PFSK-1 (cell line): ENCODE data around the gene TYROBP.

Experiments
- FOXP2 ChIP-seq: optimal IDR thresholded peaks from 2 replicates; pipeline ENCODE3; 2011; ENCODE audit warnings: borderline replicate concordance, control low read depth, inconsistent platforms; ENCODE audit not compliant: insufficient read depth; ENCODE audit errors: extremely low read length, extremely low read depth
- POLR2AphosphoS5 ChIP-seq: IDR thresholded peaks from 2 replicates; pipeline ENCODE4 v1.6.1; 2012; ENCODE audit warnings: low read depth, mild to moderate bottlenecking, control low read depth, low read length, moderate library complexity
- SIN3A ChIP-seq: IDR thresholded peaks from 2 replicates; pipeline ENCODE4 v1.6.1; 2012; ENCODE audit warnings: mild to moderate bottlenecking, low read length, moderate library complexity, borderline replicate concordance; ENCODE audit not compliant: insufficient read depth
- TAF1 ChIP-seq: IDR thresholded peaks from 2 replicates; pipeline ENCODE4 v1.6.1; 2012; ENCODE audit warnings: low read length, control low read depth, borderline replicate concordance; ENCODE audit not compliant: insufficient read depth
- TF ChIP-seq, protein P1 (sequence below), 2 experiments: IDR thresholded peaks; 2 replicates each; pipeline versions ENCODE4 v1.6.1 to v1.8.0; 2011 to 2012; ENCODE audit warnings: low read depth in 2 of 2, low read length in 2 of 2, control low read depth in 1 of 2, inconsistent platforms in 1 of 2, mild to moderate bottlenecking in 1 of 2, moderate library complexity in 1 of 2; ENCODE audit not compliant: insufficient read depth in 1 of 2

The TYROBP gene

DNA sequence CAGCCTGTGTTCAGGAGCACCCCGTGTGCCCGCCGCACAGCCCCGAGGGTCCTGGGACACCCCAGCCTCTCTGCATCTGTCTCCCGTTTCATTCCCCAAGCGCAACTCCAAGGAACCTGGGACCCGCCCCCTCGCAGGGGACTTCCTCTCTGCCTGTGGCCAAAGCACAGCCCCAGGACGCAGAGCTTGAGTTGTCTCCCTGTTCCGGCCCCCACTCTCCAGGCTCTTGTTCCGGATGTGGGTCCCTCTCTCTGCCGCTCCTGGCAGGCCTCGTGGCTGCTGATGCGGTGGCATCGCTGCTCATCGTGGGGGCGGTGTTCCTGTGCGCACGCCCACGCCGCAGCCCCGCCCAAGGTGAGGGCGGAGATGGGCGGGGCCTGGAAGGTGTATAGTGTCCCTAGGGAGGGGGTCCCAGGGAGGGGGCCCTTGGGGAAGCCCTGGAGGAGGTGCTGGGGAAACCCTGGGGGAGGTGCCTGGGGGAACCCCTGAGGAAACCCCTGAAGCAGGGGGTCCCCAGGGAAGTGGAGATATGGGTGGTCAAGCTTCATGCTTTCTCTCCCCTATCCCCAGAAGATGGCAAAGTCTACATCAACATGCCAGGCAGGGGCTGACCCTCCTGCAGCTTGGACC, 4.4 kb downstream of the TYROBP start:
- no peak for TF ChIP-seq POLR2AphosphoS5
- peak; percentile 62 for TF ChIP-seq FOXP2

DNA sequence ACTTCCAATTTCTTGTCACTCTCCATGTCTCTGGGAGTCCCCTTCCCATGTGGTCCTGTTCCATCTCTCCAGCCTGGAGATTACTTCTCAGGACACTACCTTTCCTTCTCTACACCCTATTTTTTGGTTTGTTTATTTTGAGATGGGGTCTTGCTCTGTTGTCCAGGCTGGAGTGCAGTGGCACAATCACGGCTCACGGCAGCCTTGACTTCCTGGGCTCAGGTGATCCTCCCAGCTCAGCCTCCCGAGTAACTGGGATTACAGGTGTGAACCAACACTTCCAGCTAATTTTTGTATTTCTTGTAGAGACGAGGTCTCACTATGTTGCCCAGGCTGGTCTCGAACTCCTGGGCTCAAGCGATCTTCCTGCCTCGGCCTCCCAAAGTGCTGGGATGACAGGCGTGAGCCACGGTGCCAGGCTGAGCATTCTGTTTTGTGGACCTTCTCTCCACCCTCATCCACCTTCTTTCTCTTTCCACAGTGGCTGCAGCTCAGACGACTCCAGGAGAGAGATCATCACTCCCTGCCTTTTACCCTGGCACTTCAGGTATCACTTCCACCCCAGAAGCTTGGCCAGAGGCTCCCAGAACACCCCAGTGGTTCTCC, 5.1 kb downstream of the TYROBP start:
- no peak for TF ChIP-seq FOXP2

DNA sequence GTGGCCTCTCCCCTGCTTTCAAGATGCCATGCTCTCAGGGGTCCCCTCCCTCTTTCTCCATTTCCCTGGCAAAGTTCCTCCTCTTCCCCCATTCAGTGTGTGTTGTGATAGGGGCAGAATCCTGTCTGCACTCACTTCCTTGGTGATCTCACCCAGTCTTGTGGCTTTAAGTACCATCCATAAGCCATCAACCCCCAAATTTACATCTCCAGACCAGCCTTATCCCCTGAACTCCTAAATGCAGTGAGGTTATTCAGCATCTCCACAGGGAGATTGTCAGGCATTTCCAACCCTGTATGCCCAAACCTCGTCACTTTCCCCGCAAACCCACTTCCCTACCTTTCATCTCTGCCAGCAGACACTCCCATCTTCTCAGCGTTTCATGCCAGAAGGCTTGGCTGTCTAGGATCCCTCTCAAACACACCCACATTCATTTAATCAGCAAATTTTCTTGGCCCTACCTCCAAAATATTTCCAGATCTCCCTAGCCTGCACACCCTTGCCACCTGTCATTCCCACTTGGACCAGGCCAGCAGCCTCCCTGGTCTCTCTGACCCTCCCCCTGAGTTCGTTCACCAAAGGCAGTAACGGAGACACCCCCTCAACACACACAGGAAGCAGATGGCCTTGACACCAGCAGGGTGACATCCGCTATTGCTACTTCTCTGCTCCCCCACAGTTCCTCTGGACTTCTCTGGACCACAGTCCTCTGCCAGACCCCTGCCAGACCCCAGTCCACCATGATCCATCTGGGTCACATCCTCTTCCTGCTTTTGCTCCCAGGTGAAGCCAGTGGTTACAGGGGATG, 6.0 kb downstream of the TYROBP start, which contains the start of gene HCST:
HCST (plus strand) TSS at position 676 of the 808 bp plus-strand sequence; CDS start at position 741, 65 bp downstream.
- TF ChIP-seq, protein P1, sequence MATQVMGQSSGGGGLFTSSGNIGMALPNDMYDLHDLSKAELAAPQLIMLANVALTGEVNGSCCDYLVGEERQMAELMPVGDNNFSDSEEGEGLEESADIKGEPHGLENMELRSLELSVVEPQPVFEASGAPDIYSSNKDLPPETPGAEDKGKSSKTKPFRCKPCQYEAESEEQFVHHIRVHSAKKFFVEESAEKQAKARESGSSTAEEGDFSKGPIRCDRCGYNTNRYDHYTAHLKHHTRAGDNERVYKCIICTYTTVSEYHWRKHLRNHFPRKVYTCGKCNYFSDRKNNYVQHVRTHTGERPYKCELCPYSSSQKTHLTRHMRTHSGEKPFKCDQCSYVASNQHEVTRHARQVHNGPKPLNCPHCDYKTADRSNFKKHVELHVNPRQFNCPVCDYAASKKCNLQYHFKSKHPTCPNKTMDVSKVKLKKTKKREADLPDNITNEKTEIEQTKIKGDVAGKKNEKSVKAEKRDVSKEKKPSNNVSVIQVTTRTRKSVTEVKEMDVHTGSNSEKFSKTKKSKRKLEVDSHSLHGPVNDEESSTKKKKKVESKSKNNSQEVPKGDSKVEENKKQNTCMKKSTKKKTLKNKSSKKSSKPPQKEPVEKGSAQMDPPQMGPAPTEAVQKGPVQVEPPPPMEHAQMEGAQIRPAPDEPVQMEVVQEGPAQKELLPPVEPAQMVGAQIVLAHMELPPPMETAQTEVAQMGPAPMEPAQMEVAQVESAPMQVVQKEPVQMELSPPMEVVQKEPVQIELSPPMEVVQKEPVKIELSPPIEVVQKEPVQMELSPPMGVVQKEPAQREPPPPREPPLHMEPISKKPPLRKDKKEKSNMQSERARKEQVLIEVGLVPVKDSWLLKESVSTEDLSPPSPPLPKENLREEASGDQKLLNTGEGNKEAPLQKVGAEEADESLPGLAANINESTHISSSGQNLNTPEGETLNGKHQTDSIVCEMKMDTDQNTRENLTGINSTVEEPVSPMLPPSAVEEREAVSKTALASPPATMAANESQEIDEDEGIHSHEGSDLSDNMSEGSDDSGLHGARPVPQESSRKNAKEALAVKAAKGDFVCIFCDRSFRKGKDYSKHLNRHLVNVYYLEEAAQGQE (IDR thresholded peaks at IDR 0.05; ENCODE audit: insufficient read depth in 1 of 2, low read depth in 2 of 2, low read length in 2 of 2), result no peak
- TF ChIP-seq FOXP2 (peak; percentile 10), SIN3A (no peak)

DNA sequence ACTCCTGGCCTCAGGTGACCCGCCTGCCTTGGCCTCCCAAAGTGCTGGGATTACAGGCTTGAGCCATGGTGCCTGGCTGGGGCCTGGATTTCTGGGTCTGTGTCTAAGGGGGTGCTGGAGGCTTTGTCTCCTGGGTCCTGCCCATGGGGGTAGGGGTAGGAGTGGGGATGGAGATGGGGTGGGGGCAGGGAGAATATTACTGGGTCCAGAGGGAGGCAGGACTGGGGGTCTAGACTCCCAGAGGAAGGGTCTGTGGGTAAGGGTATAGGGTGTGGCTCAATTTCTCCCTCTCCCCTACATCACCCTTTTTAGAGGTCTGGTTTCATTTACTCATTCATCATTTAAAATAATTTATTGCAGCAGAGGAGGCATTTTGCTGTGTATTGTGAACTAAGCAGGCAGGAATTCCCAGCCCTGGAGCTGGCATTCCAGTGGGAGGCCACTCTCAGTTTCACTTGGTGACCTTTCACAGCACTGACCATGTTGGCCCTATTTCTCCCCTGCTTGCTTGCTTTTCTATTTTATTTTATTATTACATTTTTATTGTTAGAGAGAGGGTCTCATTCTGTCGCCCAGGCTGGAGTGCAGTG, 6.9 kb downstream of the TYROBP start:
- TF ChIP-seq FOXP2 (no peak), TAF1 (no peak), POLR2AphosphoS5 (no peak), SIN3A (no peak)
- TF ChIP-seq, protein P1 (IDR thresholded peaks at IDR 0.05; ENCODE audit: insufficient read depth in 1 of 2, low read depth in 2 of 2, low read length in 2 of 2), result no peak

DNA sequence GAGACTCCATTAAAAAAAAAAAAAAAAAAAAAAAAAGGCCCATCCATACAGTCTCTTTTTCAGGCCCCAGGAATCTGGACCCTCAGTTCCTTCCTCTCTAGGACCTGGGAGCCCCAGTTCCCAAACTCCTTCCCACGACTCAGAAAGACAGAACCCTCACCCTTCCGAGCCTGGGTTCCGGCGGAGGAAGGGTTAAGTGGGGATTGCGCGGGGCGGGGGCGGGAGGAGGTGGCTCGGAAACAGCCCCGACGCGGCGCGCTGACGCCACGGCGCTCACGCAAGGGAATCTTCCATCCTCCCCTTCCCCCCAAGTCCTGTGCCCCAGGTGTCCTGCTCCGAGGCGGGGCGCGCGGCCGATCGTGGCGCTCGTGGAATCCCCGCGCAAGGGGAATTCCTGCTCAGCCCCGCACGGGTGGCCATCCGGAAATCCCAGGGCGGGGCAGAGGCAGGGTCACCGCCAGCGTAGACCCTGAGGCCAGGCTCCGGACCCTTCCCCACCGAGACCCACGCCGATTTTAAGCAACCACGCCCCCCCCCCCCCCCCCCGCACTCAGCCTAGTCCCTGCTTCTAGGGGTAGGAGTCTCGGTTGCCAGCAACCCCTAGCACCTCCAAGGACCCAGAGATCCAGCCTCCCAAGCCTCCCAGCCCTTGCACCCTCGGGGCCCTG, 8.4 kb downstream of the TYROBP start:
- TF ChIP-seq SIN3A, result peak; percentile 13; the same call in 1 of the 2 replicates
- TF ChIP-seq, protein P1 (IDR thresholded peaks at IDR 0.05; ENCODE audit: insufficient read depth in 1 of 2, low read depth in 2 of 2, low read length in 2 of 2), result no peak

DNA sequence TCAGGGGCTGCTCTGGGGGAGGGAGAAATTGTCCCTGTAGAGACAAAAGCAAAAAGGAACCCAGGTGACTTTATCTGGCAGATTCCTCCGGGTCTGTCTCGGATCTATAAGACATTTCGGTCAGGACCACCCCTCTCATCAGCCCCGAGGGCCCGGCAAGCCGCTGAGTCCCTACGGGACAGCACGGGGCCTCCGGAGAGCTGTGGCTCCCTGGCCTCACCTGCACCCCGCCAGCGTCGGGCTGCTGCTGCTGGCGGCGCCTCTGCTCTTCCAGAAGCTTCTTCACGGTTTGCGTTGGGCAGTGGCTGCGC, 9.6 kb downstream of the TYROBP start:
- TF ChIP-seq FOXP2 (no peak), POLR2AphosphoS5 (no peak)
